HEK293 (cell line): ENCODE results near the gene MSLN.

Experiments
- CTCF ChIA-PET: fragments of 350-600 bp; formaldehyde crosslinking; extraction: SDS; loops from one replicate; lab custom pipeline; 2021; ENCODE audit warnings: antibody characterized with exemption; lab: Yijun Ruan, JAX
- POLR2A ChIA-PET: fragments of 300-600 bp; formaldehyde crosslinking; extraction: SDS; loops from one replicate; lab custom pipeline; 2020; ENCODE audit warnings: antibody characterized with exemption, inconsistent platforms; lab: Yijun Ruan, JAX
- H3K27ac ChIP-seq: fragments of 200-500 bp; sonication (Bioruptor generic); 2 replicates; pipeline ENCODE4 v1.5.1; 2014; ENCODE audit warnings: low read depth, low read length, control low read depth, inconsistent platforms; ENCODE audit errors: extremely low read depth
- H3K36me3 ChIP-seq, 2 experiments: fragments of 200-500 bp in 1 of 2; sonication (Bioruptor generic) in 1 of 2; 1 replicate in 1 of 2; 2 replicates in 1 of 2; pipeline ENCODE4 v1.5.1; 2014 to 2017; ENCODE audit warnings: inconsistent platforms in 2 of 2, low read length in 2 of 2; ENCODE audit not compliant: control insufficient read depth in 2 of 2, insufficient read depth in 1 of 2
- H3K4me1 ChIP-seq: fragments of 200-500 bp; sonication (Bioruptor generic); 2 replicates; pipeline ENCODE4 v1.5.1; 2014; ENCODE audit warnings: mild to moderate bottlenecking, low read length, inconsistent platforms; ENCODE audit not compliant: control insufficient read depth, insufficient read depth
- H3K4me3 ChIP-seq: 2 replicates; pipeline ENCODE4 v1.5.1; 2011; ENCODE audit warnings: low read depth, mild to moderate bottlenecking, control low read depth, low read length, moderate library complexity
- H3K9me3 ChIP-seq: fragments of 200-500 bp; sonication (Bioruptor generic); 2 replicates; pipeline ENCODE4 v1.5.1; 2014; ENCODE audit warnings: low read depth, low read length, inconsistent platforms; ENCODE audit not compliant: control insufficient read depth, insufficient read depth
- MEIS1 ChIP-seq: sonication (generic); formaldehyde crosslinking; IDR thresholded peaks from 2 replicates; pipeline ENCODE4 v1.8.1; 2022; ENCODE audit warnings: missing genetic modification reagents, mild to moderate bottlenecking, borderline replicate concordance
- MYNN ChIP-seq: fragments of 450-650 bp; formaldehyde crosslinking; IDR thresholded peaks from 2 replicates; pipeline ENCODE4 v1.5.1; 2016; ENCODE audit warnings: missing biosample characterization, missing genetic modification characterization, borderline replicate concordance
- SETDB1 ChIP-seq: IDR thresholded peaks from one replicate; pipeline ENCODE4 v1.6.1; 2017; ENCODE audit warnings: mild to moderate bottlenecking, low read length, moderate library complexity, mixed read lengths; ENCODE audit not compliant: insufficient read length
- ZFHX2 ChIP-seq: fragments of 450-650 bp; formaldehyde crosslinking; conservative IDR thresholded peaks from 2 replicates; pipeline ENCODE4 v1.5.1; 2016; ENCODE audit warnings: missing biosample characterization, missing genetic modification characterization
- ZNF169 ChIP-seq: fragments of 450-650 bp; formaldehyde crosslinking; IDR thresholded peaks from 2 replicates; pipeline ENCODE4 v1.5.1; 2016; ENCODE audit warnings: missing biosample characterization, missing genetic modification characterization
- ZNF19 ChIP-seq: fragments of 450-650 bp; formaldehyde crosslinking; IDR thresholded peaks from 2 replicates; pipeline ENCODE4; 2016; ENCODE audit warnings: missing biosample characterization, missing genetic modification characterization, low read depth
- ZNF239 ChIP-seq: fragments of 450-650 bp; formaldehyde crosslinking; IDR thresholded peaks from 2 replicates; pipeline ENCODE4 v1.5.1; 2016; ENCODE audit warnings: missing biosample characterization, missing genetic modification characterization
- ZNF266 ChIP-seq: fragments of 450-650 bp; formaldehyde crosslinking; IDR thresholded peaks from 2 replicates; pipeline ENCODE4 v1.5.1; 2016; ENCODE audit warnings: missing biosample characterization, missing genetic modification characterization, low read depth
- ZNF354C ChIP-seq: fragments of 450-650 bp; formaldehyde crosslinking; IDR thresholded peaks from 2 replicates; pipeline ENCODE4 v1.5.1; 2016; ENCODE audit warnings: missing biosample characterization, missing genetic modification characterization, low read depth, borderline replicate concordance
- ZNF366 ChIP-seq: fragments of 450-650 bp; formaldehyde crosslinking; conservative IDR thresholded peaks from 2 replicates; pipeline ENCODE4 v1.5.1; 2016; ENCODE audit warnings: missing biosample characterization, missing genetic modification characterization
- ZNF433 ChIP-seq: fragments of 450-650 bp; formaldehyde crosslinking; IDR thresholded peaks from 2 replicates; pipeline ENCODE4 v1.5.1; 2016; ENCODE audit warnings: missing biosample characterization, missing genetic modification characterization, low read depth
- ZNF514 ChIP-seq: fragments of 450-650 bp; formaldehyde crosslinking; IDR thresholded peaks from 2 replicates; pipeline ENCODE4 v1.5.1; 2016; ENCODE audit warnings: missing biosample characterization, missing genetic modification characterization
- ZNF596 ChIP-seq: fragments of 450-650 bp; IDR thresholded peaks from 2 replicates; pipeline ENCODE4 v1.5.0; 2018; ENCODE audit warnings: missing biosample characterization, mild to moderate bottlenecking, missing genetic modification characterization, moderate library complexity
- ZNF600 ChIP-seq: fragments of 450-650 bp; formaldehyde crosslinking; IDR thresholded peaks from 2 replicates; pipeline ENCODE4 v1.5.1; 2016; ENCODE audit warnings: missing biosample characterization, missing genetic modification characterization
- ZNF623 ChIP-seq: fragments of 450-650 bp; formaldehyde crosslinking; IDR thresholded peaks from 2 replicates; pipeline ENCODE4 v1.5.1; 2016; ENCODE audit warnings: missing biosample characterization, missing genetic modification characterization
- ZNF624 ChIP-seq: fragments of 450-650 bp; formaldehyde crosslinking; IDR thresholded peaks from 2 replicates; pipeline ENCODE4 v1.5.1; 2017; ENCODE audit warnings: missing biosample characterization, missing genetic modification characterization
- ZSCAN23 ChIP-seq: fragments of 450-650 bp; formaldehyde crosslinking; IDR thresholded peaks from 2 replicates; pipeline ENCODE4 v1.5.1; 2016; ENCODE audit warnings: missing biosample characterization, missing genetic modification characterization
- TF ChIP-seq, protein P1 (sequence below): fragments of 450-650 bp; formaldehyde crosslinking; IDR thresholded peaks from 2 replicates; pipeline ENCODE4 v1.5.1; 2016; ENCODE audit warnings: missing biosample characterization, missing genetic modification characterization
- TF ChIP-seq, protein P2 (sequence below): fragments of 450-650 bp; formaldehyde crosslinking; IDR thresholded peaks from 2 replicates; pipeline ENCODE4 v1.5.1; 2016; ENCODE audit warnings: missing biosample characterization, missing genetic modification characterization
- TF ChIP-seq, protein P3 (sequence below): fragments of 450-650 bp; formaldehyde crosslinking; IDR thresholded peaks from 2 replicates; pipeline ENCODE4 v1.5.1; 2017; ENCODE audit warnings: missing biosample characterization, missing genetic modification characterization

The MSLN gene

DNA sequence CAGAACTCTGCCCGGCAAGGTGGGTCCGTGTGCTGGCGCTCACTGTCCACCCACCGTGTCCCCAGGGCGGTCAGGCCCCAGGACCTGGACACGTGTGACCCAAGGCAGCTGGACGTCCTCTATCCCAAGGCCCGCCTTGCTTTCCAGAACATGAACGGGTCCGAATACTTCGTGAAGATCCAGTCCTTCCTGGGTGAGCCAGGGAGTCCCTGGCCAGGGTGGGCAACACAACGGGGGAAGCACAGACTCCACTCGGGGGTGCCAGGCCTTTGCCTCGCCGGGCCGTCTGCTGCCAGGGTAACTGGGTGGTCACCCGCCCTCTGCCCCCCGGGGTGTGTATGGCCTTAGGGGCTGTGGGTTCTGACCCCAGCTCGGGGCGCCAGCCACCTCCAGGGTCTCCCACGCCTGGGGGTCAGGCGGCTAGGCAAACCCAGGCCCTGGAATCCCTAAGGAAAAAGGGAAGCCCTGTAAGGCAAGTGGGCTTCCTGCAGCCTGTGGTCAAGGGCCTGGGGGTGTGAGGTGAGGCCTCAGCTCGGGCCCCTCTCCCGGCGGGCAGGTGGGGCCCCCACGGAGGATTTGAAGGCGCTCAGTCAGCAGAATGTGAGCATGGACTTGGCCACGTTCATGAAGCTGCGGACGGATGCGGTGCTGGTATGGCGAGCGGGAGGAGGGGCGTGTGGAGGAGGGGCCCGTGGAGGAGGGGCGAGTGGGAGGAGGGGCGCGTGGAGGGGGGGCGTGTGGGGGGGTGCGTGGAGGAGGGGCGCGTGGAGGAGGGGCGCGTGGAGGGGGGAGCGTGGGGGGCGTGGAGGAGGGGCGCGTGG lies 6.5 kb downstream of the MSLN start:
- H3K4me3 ChIP-seq = no peak overlapping the region
- H3K27ac ChIP-seq = no peak overlapping the region
- no peaks in the 10 kb centered on the region for H3K36me3 ChIP-seq
- POLR2A ChIA-PET = interaction anchor here (0.7 kb wide), 1 partner anchor 17 kb away, joined by 3 read pairs; no protein-coding TSS in a partner anchor
- no peak for TF ChIP-seq MEIS1 (CRISPR knock-in tag)
- TF ChIP-seq, protein P1, sequence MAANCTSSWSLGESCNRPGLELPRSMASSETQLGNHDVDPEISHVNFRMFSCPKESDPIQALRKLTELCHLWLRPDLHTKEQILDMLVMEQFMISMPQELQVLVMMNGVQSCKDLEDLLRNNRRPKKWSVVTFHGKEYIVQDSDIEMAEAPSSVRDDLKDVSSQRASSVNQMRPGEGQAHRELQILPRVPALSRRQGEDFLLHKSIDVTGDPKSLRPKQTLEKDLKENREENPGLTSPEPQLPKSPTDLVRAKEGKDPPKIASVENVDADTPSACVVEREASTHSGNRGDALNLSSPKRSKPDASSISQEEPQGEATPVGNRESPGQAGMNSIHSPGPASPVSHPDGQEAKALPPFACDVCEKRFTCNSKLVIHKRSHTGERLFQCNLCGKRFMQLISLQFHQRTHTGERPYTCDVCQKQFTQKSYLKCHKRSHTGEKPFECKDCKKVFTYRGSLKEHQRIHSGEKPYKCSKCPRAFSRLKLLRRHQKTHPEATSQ (tag by site-specific recombination) = no peak
- TF ChIP-seq ZNF366 (tag by site-specific recombination) = no peak
- TF ChIP-seq ZNF266 = no peak
- TF ChIP-seq ZSCAN23 (tag by site-specific recombination) = no peak
- TF ChIP-seq SETDB1 = no peak
- TF ChIP-seq ZNF514 (tag by site-specific recombination) = no peak
- no peak for TF ChIP-seq ZNF624 (tag by site-specific recombination)
- no peak for TF ChIP-seq ZNF623 (tag by site-specific recombination)
- no peak for TF ChIP-seq ZNF19 (tag by site-specific recombination)
- TF ChIP-seq ZFHX2 (tag by site-specific recombination) = no peak
- TF ChIP-seq, protein P2, sequence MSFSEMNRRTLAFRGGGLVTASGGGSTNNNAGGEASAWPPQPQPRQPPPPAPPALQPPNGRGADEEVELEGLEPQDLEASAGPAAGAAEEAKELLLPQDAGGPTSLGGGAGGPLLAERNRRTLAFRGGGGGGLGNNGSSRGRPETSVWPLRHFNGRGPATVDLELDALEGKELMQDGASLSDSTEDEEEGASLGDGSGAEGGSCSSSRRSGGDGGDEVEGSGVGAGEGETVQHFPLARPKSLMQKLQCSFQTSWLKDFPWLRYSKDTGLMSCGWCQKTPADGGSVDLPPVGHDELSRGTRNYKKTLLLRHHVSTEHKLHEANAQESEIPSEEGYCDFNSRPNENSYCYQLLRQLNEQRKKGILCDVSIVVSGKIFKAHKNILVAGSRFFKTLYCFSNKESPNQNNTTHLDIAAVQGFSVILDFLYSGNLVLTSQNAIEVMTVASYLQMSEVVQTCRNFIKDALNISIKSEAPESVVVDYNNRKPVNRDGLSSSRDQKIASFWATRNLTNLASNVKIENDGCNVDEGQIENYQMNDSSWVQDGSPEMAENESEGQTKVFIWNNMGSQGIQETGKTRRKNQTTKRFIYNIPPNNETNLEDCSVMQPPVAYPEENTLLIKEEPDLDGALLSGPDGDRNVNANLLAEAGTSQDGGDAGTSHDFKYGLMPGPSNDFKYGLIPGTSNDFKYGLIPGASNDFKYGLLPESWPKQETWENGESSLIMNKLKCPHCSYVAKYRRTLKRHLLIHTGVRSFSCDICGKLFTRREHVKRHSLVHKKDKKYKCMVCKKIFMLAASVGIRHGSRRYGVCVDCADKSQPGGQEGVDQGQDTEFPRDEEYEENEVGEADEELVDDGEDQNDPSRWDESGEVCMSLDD = no peak
- no peak for TF ChIP-seq MYNN (tag by site-specific recombination)
- TF ChIP-seq ZNF433 = no peak
- TF ChIP-seq ZNF239 = no peak
- TF ChIP-seq ZNF169 (tag by site-specific recombination) = no peak
- TF ChIP-seq ZNF354C (tag by site-specific recombination) = no peak
- TF ChIP-seq ZNF600 (tag by site-specific recombination) = no peak
- TF ChIP-seq ZNF596 (tag by site-specific recombination) = no peak
- TF ChIP-seq, protein P3, sequence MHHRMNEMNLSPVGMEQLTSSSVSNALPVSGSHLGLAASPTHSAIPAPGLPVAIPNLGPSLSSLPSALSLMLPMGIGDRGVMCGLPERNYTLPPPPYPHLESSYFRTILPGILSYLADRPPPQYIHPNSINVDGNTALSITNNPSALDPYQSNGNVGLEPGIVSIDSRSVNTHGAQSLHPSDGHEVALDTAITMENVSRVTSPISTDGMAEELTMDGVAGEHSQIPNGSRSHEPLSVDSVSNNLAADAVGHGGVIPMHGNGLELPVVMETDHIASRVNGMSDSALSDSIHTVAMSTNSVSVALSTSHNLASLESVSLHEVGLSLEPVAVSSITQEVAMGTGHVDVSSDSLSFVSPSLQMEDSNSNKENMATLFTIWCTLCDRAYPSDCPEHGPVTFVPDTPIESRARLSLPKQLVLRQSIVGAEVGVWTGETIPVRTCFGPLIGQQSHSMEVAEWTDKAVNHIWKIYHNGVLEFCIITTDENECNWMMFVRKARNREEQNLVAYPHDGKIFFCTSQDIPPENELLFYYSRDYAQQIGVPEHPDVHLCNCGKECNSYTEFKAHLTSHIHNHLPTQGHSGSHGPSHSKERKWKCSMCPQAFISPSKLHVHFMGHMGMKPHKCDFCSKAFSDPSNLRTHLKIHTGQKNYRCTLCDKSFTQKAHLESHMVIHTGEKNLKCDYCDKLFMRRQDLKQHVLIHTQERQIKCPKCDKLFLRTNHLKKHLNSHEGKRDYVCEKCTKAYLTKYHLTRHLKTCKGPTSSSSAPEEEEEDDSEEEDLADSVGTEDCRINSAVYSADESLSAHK = no peak
- no peaks in the 10 kb centered on the region for H3K9me3 ChIP-seq
- H3K4me1 ChIP-seq = no peaks in the 10 kb centered on the region
- CTCF ChIA-PET = no interaction called here
